H1 (cell line): ENCODE measurements around the gene MRPS31. TPM values are rescaled to one million over a fixed set of nuclear protein-coding genes. Genes with fewer than 3 reads are reported as not detected.
"Not testable (repeated sequence)": the region's sequence is repeated elsewhere in the genome, so short reads cannot be mapped to it uniquely, and the experiment has no call there.

Source experiments
- CTCF ChIA-PET: fragments of 300-600 bp; sonication (Branson Sonifier 250); formaldehyde crosslinking; loops from one replicate; lab custom pipeline; 2021; ENCODE audit not compliant: partially characterized antibody; lab: Charles Lee
- POLR2A ChIA-PET: fragments of 300-600 bp; sonication (Branson Sonifier 250); formaldehyde crosslinking; loops from one replicate; lab custom pipeline; 2021; ENCODE audit warnings: inconsistent platforms; ENCODE audit not compliant: partially characterized antibody; lab: Charles Lee
- DNase-seq, 2 experiments: peaks; one replicate each; pipeline versions ENCODE4 v3.0.0 to v3.0.0-alpha.2; 2010 to 2022; ENCODE audit warnings: low spot score in 2 of 2, low read depth in 1 of 2, mixed read lengths in 1 of 2
- FAIRE-seq: peaks from 2 replicates; lab custom pipeline; 2011; peaks lifted over from hg19 to GRCh38; lab: Jason Lieb, UNC
- H2AFZ ChIP-seq: 2 replicates; pipeline ENCODE4 v1.8.1; 2012; ENCODE audit warnings: low read length, inconsistent platforms
- H2AK5ac ChIP-seq: 2 replicates; pipeline ENCODE4 v1.6.1; 2013; ENCODE audit warnings: low read depth, low read length
- H2BK120ac ChIP-seq: replicated peaks from 2 replicates; pipeline ENCODE3; 2013; ENCODE audit warnings: low read depth, low read length, inconsistent platforms
- H2BK12ac ChIP-seq: 2 replicates; pipeline ENCODE4 v1.6.1; 2013; ENCODE audit warnings: low read depth, low read length
- H2BK15ac ChIP-seq: 2 replicates; pipeline ENCODE4 v1.6.1; 2013; ENCODE audit warnings: low read length
- H2BK20ac ChIP-seq: 2 replicates; pipeline ENCODE4 v1.6.1; 2013; ENCODE audit warnings: low read length
- H2BK5ac ChIP-seq: 2 replicates; pipeline ENCODE4 v1.6.1; 2013; ENCODE audit warnings: low read depth, low read length
- H3K14ac ChIP-seq: 2 replicates; pipeline ENCODE4 v1.6.1; 2013; ENCODE audit warnings: inconsistent platforms; ENCODE audit not compliant: insufficient read length
- H3K18ac ChIP-seq: 2 replicates; pipeline ENCODE4 v1.6.1; 2013; ENCODE audit warnings: low read length; ENCODE audit errors: extremely low read depth
- H3K23ac ChIP-seq: 2 replicates; pipeline ENCODE4 v1.6.1; 2013; ENCODE audit warnings: inconsistent platforms; ENCODE audit not compliant: insufficient read length
- H3K23me2 ChIP-seq: 2 replicates; pipeline ENCODE4 v1.6.1; 2013; ENCODE audit warnings: low read depth, low read length
- H3K27ac ChIP-seq: 2 replicates; pipeline ENCODE4 v1.6.1; 2011; ENCODE audit warnings: low read depth, low read length, inconsistent platforms
- H3K27me3 ChIP-seq, 4 experiments: replicated peaks in 1 of 4; 1 replicate in 1 of 4; 2 replicates in 3 of 4; pipeline versions ENCODE4 v1.6.1 to v1.8.1; 2011 to 2013; ENCODE audit warnings: low read length in 3 of 4, mild to moderate bottlenecking in 3 of 4, inconsistent platforms in 2 of 4, mixed read lengths in 2 of 4, moderate library complexity in 1 of 4; ENCODE audit not compliant: control insufficient read depth in 3 of 4, insufficient read depth in 3 of 4; ENCODE audit errors: extremely low read depth in 1 of 4
- H3K36me3 ChIP-seq, 4 experiments: 2 replicates each; pipeline versions ENCODE4 v1.6.1 to v1.8.1; 2011 to 2013; ENCODE audit warnings: mild to moderate bottlenecking in 4 of 4, low read length in 3 of 4, moderate library complexity in 2 of 4, control low read depth in 1 of 4, inconsistent platforms in 1 of 4; ENCODE audit not compliant: insufficient read depth in 4 of 4, control insufficient read depth in 2 of 4
- H3K4ac ChIP-seq: replicated peaks from 2 replicates; pipeline ENCODE3; 2013; ENCODE audit warnings: low read length, low read depth, mixed read lengths, inconsistent platforms; ENCODE audit not compliant: insufficient read length
- H3K4me1 ChIP-seq, 4 experiments: replicated peaks in 1 of 4; 1 replicate in 1 of 4; 2 replicates in 3 of 4; pipeline versions ENCODE4 v1.6.1 to v1.8.1; 2011 to 2013; ENCODE audit warnings: low read length in 3 of 4, inconsistent platforms in 2 of 4, mixed read lengths in 1 of 4; ENCODE audit not compliant: insufficient read depth in 4 of 4, control insufficient read depth in 3 of 4
- H3K4me2 ChIP-seq, 2 experiments: 2 replicates each; pipeline versions ENCODE4 v1.6.1 to v1.8.1; 2011 to 2013; ENCODE audit warnings: low read depth in 2 of 2, low read length in 2 of 2, control low read depth in 1 of 2, inconsistent platforms in 1 of 2, mild to moderate bottlenecking in 1 of 2; ENCODE audit not compliant: insufficient read depth in 1 of 2
- H3K4me3 ChIP-seq, 4 experiments: fragments of 200-600, 300-600 bp in 1 of 4; sonication (generic), shearing (Covaris generic), sonication (Bioruptor Twin) in 1 of 4; 2 replicates each; pipeline versions ENCODE4 v1.5.1 to v1.8.1; 2011 to 2016; ENCODE audit warnings: low read length in 4 of 4, low read depth in 3 of 4, control low read depth in 2 of 4, inconsistent platforms in 2 of 4, mild to moderate bottlenecking in 2 of 4, mixed read lengths in 1 of 4, moderate library complexity in 1 of 4; ENCODE audit not compliant: insufficient read depth in 2 of 4; ENCODE audit errors: extremely low read depth in 1 of 4
- H3K56ac ChIP-seq: replicated peaks from 2 replicates; pipeline ENCODE3; 2013; ENCODE audit warnings: low read depth, mild to moderate bottlenecking, mixed read lengths, low read length, inconsistent platforms; ENCODE audit not compliant: insufficient read length
- H3K79me1 ChIP-seq: 2 replicates; pipeline ENCODE4 v1.6.1; 2013; ENCODE audit warnings: low read depth, low read length, control low read depth
- H3K79me2 ChIP-seq, 2 experiments: 2 replicates each; pipeline versions ENCODE4 v1.6.1 to v1.8.1; 2012 to 2013; ENCODE audit warnings: low read length in 2 of 2, mild to moderate bottlenecking in 2 of 2, inconsistent platforms in 1 of 2; ENCODE audit not compliant: insufficient read depth in 2 of 2, control insufficient read depth in 1 of 2
- H3K9ac ChIP-seq, 4 experiments: replicated peaks in 1 of 4; 1 replicate in 1 of 4; 2 replicates in 3 of 4; pipeline versions ENCODE4 v1.6.1 to v1.8.1; 2011 to 2013; ENCODE audit warnings: low read depth in 3 of 4, low read length in 3 of 4, control low read depth in 2 of 4, mild to moderate bottlenecking in 2 of 4, moderate library complexity in 2 of 4, inconsistent platforms in 1 of 4; ENCODE audit errors: extremely low read depth in 1 of 4
- H3K9me3 ChIP-seq, 2 experiments: 2 replicates each; pipeline versions ENCODE4 v1.6.1 to v1.8.1; 2012 to 2013; ENCODE audit warnings: mild to moderate bottlenecking in 2 of 2, moderate library complexity in 2 of 2, control low read depth in 1 of 2, inconsistent platforms in 1 of 2, low read depth in 1 of 2, low read length in 1 of 2, mixed read lengths in 1 of 2; ENCODE audit not compliant: insufficient read depth in 2 of 2
- H4K20me1 ChIP-seq, 2 experiments: replicated peaks in 1 of 2; 2 replicates each; pipeline versions ENCODE3 to v1.8.1; 2011 to 2013; ENCODE audit warnings: inconsistent platforms in 2 of 2, low read length in 2 of 2, mild to moderate bottlenecking in 1 of 2; ENCODE audit not compliant: insufficient read depth in 2 of 2, control insufficient read depth in 1 of 2
- H4K5ac ChIP-seq: 2 replicates; pipeline ENCODE4 v1.6.1; 2013; ENCODE audit warnings: low read length, low read depth, mixed read lengths, inconsistent platforms; ENCODE audit not compliant: insufficient read length
- H4K8ac ChIP-seq: 2 replicates; pipeline ENCODE4 v1.8.0; 2013; ENCODE audit warnings: mild to moderate bottlenecking, moderate library complexity, low read length, inconsistent platforms; ENCODE audit not compliant: insufficient read depth; ENCODE audit errors: extremely low read depth
- H4K91ac ChIP-seq: replicated peaks from 2 replicates; pipeline ENCODE3; 2013; ENCODE audit warnings: low read length, mixed read lengths, inconsistent platforms; ENCODE audit not compliant: insufficient read length
- WGBS, 2 experiments: shearing (Covaris generic) in 1 of 2; methylation state at CpG; one replicate each; pipeline versions ENCODE4 v1.1.6 to v1.1.7; 2013 to 2015; ENCODE audit warnings: low lambda C conversion rate in 2 of 2, mixed read lengths in 2 of 2, inconsistent platforms in 1 of 2, low coverage in 1 of 2, missing lambda C conversion rate in 1 of 2; ENCODE audit not compliant: insufficient replicate concordance in 2 of 2, insufficient coverage in 1 of 2, insufficient read length in 1 of 2; ENCODE audit errors: extremely low coverage in 1 of 2, missing lambda C conversion rate in 1 of 2; 5-methylcytosine and 5-hydroxymethylcytosine counted together
- polyA plus RNA-seq, 7 experiments: library from polyadenylated mRNA; depleted of rRNA in 3 of 7; stranded (reverse) in 5 of 7; unstranded in 2 of 7; fragments of >200 nt in 5 of 7; fragments of 200-250 nt in 2 of 7; gene quantifications; 1 replicate in 5 of 7; 2 replicates in 1 of 7; 4 replicates in 1 of 7; pipeline versions ENCODE4 v1.2.1 to v1.2.3, GENCODE V29; 2011 to 2013; ENCODE audit warnings: missing spikeins in 2 of 7, mixed read lengths in 2 of 7
- total RNA-seq: library from RNA; stranded (reverse); fragmentation: NEBNext Ultra II Directional; extraction: Animal tissue kit (Norgen Biotek cat#: 25700); gene quantifications from 2 replicates; pipeline ENCODE4 v1.2.1, GENCODE V29; 2021

MRPS31 gene
- total and polyA plus RNA-seq, 2 of the 8 experiments (the other 6 are each of a cell fraction or from before 2014, with no cell fraction given), result 13.6 to 33.3 TPM

DNA sequence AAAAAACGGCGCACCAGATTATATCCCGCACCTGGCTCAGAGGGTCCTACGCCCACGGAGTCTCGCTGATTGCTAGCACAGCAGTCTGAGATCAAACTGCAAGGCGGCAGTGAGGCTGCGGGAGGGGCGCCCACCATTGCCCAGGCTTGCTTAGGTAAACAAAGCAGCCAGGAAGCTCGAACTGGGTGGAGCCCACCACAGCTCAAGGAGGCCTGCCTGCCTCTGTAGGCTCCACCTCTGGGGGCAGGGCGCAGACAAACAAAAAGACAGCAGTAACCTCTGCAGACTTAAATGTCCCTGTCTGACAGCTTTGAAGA is 35.8 kb downstream of the MRPS31 start:
- H3K4me1 ChIP-seq, CTCF ChIA-PET, H4K91ac ChIP-seq, H3K56ac ChIP-seq, H3K23ac ChIP-seq, H4K20me1 ChIP-seq, H3K27ac ChIP-seq, DNase-seq, H3K79me2 ChIP-seq, H3K9me3 ChIP-seq, H2BK15ac ChIP-seq, H3K4ac ChIP-seq, H2BK5ac ChIP-seq, H3K14ac ChIP-seq, H2AFZ ChIP-seq, H4K5ac ChIP-seq, H4K8ac ChIP-seq, POLR2A ChIA-PET, H2AK5ac ChIP-seq, H2BK120ac ChIP-seq, H3K18ac ChIP-seq, H3K27me3 ChIP-seq, H2BK20ac ChIP-seq, H3K36me3 ChIP-seq, H3K9ac ChIP-seq, H3K23me2 ChIP-seq, H3K79me1 ChIP-seq, H2BK12ac ChIP-seq, FAIRE-seq: not testable (repeated sequence)
- Histone ChIP-seq H3K4me3 (peak overlapping the region in 1 of 4 experiments; percentile 40; a peak in 1 of 8 replicates), H3K4me2 (peak overlapping the region; percentile 28 to 69; a peak in 1 of 4 replicates)
- 45% methylated on average over 10 of the region's 11 CpGs; no CpG with 5 or more reads in 1 of the 2 experiments for WGBS, 2 experiments
